NCI-H345 treated with DMSO at 0.1 percent for 48 hours (cell line): ENCODE results near the gene CACNA2D2.

Source experiments
- DNase-seq: peaks from one replicate; lab custom pipeline; 2025; ENCODE audit not compliant: unreplicated experiment; lab: John Stamatoyannopoulos, UW

CACNA2D2 gene

DNA sequence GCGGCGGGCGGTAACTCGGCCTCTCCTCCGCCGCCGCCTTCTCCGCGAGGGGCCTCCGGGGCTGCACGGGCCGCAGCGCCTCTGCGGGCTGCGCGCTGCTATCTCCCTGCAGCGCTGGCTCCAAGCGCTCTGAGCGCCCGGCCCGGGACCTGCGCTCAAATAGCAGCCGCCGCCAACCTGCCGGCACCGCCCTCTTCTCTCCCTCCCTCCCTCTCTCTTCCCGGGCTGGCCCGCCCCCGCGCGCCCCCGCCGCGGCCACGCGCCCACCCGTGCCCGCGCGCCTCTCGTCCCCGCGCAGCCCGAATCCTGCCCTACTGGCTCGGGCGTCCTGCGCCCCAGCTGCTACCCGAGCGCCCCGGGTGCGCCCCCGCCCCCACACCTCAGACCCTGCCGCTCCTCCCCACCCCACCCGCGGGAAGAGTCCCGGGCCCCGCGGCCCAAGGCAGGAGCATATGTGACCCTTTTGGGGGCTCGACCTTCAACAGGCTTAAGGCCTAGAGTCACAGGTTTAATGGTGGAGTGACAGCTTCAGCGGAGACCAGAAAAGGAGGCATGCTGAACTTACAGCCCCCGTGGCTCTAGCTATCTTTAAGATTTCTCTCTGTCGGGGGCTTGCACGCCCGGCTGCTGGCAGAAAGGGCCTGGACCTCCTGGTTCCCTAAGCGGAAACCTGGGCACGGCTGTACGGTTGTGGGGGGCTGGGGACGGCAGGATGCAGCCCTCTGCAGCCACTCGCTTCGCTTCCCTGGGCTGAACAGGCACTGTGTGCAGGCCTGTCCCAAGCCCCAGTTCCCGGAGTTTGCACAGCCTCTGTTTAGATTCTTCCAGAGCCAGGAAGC, at the start of gene CACNA2D2:
Gene CACNA2D2 (minus strand): TSS at position 131 of the 839 bp plus-strand sequence. CDS start 211 bp downstream, outside the sequence.
- no peak for DNase-seq

DNA sequence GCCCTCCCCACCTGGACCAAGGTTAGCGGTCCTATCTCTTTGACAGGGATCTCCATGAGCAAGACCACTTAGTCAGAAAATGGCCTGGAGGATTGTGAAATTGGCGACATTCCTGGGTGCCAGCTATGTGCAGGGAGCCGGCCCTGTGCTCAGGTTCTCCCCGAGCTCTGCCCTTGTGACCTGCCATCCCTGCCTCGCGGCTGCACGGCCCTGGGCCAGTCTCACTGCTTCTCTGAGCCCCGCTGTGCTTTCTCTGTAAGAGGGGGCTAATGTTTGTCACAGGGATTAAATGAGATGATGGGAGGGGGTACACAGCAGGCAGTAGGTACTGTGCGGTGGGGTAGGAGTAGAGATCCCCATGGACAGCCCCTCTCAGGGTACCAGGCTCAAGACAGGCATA, 49.2 kb upstream of the CACNA2D2 start:
- DNase-seq: no peak

DNA sequence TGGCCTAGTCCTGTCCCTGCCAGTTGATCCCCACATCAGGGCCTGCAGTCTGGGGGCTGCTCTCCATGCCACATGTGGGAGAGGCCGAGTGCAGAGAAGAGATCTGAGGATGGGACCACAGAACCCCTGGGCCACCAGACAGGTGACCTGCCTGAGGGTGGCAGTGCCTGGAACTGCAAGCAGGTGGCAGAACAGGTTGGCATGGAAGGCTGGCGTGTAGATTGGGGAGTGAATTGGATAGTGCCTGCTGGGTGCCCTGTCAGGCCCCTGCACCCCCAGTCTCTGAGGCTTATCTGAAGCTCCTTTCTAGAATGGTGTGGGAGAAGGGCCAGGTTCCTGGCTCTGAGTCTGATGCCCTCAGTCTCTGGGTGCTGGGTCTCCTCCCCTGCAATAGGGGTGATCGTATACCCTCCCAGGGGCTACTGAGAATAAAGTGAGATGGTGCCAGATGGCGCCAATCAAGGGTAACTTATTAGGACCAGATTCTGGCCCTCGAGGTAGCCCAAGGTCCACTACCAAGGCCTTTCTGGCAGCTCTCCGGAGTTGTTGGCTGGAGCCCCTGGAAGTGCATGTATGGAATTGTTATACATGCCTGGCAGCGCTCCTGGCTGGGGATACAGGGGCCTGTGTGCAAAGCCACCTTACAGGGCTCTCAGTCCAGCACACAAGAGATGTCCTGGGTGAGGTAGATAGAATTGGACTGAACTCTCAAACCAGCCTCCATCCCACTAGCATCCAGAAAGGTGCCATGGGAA, 48.4 kb upstream of the CACNA2D2 start:
- no peak for DNase-seq

DNA sequence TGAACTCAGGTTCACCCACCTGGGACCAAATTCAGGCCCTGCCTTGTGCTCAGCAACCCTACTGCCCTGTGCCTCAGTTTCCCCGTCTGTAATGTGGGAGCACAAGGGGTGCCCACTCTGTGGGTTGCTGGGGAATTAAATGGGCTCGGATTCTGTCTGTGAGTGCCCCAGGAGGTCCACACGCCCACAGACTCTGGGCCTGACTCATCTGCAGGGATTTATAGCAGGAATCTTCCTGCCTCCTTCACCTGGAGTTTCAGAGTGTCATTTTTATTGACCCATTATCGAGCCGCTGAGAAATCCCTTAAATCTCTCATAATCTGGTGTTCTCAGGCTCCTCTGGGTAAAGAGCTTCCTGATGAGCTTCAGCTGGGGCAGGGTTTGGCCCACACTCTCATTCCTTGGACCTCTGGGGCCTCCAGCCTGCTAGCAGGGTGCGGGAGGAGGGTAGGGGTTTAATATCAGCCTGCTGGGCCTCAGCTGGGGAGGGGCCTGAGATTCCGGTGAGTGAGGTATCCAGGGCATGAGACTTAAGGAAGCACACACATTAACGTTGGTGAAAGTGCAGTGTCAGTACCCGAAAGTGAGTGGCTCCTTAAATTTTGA, 47.7 kb upstream of the CACNA2D2 start:
- no peak for DNase-seq

DNA sequence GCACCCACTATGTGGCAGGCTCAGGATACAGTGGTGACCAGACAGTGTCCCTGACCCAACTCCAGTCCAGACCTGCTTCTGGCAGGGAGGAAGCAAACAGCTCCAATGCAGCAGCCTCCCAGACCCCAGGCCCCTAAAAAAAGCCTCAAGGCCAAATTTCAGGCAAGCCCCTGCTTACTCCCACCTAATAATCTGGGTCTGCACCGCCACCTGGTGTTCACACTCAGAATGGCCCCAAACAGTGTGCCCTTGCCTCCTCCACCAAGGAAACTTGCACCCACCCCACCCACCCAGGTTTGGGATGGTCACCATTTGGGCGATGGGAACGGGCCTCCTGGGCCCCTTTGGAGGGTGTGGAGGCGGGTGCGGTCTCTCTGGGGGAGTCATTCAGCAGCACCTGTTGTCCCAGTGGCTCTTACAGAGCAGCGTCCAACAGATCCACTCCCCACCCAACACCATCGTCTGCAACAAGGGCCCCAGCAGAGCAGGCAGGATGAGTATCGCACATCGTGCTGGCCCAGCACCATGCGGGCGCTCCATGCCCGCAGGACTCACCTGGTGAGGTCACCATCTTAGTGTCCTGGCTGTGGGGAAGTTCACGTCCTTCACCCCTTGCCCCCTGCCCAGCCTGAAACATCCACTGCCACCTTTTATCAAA, 46.8 kb upstream of the CACNA2D2 start:
- DNase-seq: peak; percentile 7

DNA sequence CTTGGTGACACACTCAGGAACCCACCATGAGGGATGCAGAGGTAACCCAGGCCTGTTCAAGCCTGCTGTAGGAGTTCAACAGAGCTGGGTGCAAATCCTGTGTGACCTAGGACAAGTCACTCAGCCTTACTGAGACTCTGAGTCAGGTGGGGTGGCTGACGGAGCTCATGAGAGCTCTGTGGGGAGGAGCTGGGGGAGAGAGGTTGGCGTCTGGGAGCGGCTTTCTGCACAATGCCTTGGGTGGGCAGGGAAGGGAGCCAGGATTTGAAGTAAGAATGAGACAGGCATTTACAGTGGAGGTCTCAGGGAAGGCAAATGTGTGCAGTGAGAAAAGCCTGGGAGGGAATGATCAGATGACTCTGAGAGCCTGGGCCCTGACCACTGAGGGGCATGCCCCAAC, 45.8 kb upstream of the CACNA2D2 start:
- no peak for DNase-seq

DNA sequence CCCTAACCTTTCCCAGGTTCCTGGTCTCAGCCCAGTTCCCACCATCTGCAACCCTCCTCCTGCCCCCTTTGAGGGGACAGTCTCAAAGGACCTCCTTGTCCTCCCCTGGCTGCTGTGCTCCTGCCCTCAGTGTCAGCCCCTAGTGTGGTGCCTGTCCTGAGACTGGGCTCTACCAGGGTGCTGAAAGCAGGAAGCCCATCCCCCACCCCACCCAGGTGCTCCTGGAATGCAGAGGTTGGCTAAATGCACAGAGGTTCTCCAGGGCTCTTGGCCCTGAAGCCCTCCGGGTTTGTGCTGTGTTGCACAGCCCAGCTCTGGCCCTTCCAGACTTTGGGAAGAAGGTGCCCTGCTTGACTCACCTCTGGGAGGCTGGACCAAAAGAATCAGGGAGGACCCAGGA, 42.3 kb upstream of the CACNA2D2 start:
- DNase-seq: no peak

DNA sequence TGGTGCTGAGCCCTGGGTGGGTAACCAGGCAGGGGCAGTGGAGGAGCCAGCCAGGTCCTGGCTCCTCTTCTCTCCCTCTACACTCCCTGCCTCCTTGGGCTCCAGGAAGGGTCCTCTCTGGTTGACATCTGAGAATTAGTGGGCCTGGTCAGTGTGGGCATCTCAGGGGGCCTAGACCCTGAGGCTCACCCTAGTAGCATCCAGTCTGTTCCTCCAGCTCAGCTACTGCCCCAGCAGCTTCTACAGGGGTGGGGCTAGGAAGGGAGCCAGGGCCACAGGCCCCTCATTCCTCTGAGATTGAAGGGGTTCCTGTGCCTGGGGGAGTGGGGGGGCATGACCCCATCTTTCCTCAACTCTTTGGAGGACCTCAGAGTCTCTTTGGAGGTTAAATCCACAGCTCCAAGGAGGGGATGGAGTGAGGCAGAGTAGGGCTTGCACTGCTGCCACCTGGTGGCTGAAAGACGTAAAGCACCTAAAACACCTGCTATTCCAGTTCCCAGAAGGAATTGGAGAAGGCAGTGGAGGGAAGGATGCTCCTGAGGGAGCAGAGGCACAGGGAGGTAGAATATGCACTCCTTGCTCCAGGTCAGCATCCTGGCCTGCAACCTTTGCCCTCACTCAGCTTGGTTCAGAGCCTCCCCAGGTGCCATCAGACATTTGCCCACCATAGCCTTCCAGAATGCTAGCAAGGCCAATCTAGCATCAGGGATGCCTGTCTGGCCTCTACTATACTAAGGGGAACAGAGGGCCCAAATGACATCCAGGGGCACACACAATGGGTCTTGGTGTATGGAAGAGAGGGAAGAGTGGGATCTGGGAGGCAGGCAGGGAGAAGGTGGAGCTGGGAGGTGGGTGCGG, 39.0 kb upstream of the CACNA2D2 start:
- peak; percentile 21 for DNase-seq

DNA sequence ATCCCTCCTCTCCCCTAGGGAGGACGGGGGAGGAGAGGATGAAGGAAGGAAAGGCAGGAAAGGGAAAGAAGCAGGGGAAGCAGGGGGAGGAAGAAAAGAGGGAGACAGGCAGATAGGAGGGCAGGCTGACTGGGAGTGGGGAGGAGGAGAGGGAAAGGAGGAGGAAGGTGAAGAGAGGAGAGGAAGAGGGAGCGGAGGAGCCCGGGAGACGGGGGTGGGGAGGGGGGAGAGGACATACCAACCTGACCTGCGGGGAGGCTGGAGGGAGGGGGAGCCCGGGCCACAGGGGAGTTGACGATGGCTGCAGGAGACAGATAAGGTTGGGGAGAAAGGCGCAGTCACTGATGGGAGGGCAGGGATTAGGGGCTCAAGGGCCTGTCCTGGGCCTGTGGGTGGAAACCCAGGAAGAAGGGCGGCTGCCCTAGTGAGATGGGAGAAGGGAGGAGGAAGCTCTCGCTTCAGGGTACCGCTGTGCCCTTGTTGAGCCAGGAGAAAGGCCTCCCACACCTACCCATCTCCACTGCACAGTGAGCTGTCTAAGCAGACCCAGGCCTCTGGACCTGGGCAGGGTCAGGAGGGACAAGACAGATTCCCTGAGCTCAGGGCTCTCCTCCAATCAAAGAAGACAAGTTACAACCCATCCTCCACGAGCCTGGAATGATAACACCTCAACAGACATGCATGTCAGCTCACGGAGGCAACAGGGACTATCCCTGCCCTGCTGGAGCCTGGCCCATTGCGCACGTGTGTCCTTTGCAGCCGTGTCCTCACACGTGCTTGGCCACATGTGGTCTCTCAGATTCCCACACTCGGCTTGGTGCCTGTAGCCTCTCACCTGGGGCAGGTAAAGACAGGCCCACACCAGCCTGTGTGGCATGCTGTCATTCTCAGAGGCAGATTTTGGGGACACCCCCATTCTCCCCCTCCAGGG, 36.2 kb upstream of the CACNA2D2 start:
- no peak for DNase-seq

DNA sequence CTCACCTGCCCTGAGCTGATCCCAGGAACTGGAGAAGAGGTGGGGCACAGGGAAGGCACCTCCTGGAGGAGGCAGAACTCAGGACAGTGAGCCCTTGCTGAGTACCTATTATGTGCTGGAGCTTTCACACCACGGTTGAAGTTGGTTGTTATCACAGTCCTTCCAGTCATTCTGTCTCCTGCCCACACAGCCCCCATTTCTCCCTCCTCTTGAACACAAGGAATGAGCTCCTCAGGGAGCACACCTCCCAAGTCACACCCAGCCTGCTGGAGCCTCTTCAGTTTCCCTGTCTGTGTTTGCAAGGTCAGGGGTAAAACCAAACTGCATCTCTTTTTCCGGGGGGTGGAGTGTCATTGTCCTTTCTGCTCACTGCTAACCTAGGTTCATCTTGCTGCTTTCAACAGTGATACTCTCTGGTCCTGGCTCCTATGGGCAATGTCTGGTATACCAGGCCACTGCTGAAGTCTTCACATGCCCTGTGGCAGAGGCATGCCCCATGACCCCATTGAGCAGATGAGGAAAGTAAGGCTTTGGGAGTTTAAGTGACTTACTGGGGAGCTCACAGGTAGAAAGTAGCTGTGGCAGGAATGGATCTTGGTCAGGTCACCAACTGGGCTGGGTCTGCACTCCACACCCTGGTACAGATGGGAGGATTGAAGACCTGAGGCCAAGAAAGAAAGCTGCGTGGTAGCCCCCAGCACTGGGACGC, 34.1 kb upstream of the CACNA2D2 start:
- no peak for DNase-seq

DNA sequence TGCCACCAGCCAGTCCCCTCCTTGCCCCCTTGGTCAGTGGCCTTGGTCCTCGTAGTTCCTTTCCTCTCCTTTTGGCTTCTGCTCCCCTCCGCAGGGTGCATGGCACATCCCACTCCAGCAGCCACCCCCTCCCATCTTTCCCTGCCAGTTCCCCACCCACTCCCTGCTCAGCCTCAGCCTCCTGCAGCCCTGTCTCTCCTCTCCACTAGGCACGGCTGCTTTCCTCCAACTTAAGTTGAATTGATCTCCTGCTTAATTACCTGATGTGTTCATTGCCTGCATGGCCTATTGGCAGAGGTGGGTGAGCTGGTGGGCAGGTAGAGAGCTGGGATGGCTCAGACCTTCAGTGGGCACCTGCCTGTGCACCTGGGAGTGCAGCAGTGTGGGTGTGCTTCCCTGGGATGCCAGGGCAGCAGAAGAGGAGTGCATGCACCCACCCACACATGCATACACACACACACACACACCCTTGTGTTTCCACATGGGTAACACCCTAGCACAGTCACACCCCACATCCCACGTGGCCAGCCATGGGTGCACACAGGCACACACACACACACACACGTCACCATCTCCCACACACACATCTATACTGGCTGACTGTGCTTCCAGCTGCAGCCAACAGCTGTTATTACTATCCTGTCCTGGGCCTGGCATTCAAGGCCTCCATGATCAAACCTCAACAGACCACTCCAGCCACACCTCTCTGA, 33.2 kb upstream of the CACNA2D2 start:
- no peak for DNase-seq

DNA sequence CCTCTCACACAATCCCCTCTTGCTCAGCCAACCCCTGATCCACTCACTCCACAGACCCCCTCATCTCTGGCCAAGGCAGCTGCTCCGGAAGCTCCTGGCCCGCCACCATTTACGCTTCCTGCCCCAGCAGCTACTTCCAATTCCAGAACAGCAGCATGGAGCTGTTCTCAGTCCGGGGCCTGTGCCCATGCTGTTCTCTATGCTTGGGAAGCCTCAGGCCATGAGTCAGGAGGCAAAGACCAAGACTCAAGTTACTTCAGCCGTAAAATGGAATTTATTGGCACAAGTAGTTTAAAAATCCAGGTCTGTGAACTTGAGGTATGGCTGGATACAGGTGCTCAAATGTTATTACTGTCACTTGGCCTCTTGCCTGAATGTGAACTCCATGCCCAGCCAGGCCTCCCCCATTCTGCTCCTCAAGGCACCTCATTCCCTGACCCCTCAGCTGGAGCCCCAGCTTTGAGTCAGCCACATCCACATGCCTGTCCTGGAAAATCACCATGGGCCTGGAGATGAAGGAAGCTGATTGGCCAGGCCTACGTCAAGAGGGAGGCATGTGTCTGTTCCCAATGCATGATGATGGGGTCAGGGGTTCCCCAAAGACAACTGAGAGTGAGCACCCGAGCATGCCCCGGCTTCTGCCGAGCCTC, 31.4 kb upstream of the CACNA2D2 start:
- DNase-seq: no peak

DNA sequence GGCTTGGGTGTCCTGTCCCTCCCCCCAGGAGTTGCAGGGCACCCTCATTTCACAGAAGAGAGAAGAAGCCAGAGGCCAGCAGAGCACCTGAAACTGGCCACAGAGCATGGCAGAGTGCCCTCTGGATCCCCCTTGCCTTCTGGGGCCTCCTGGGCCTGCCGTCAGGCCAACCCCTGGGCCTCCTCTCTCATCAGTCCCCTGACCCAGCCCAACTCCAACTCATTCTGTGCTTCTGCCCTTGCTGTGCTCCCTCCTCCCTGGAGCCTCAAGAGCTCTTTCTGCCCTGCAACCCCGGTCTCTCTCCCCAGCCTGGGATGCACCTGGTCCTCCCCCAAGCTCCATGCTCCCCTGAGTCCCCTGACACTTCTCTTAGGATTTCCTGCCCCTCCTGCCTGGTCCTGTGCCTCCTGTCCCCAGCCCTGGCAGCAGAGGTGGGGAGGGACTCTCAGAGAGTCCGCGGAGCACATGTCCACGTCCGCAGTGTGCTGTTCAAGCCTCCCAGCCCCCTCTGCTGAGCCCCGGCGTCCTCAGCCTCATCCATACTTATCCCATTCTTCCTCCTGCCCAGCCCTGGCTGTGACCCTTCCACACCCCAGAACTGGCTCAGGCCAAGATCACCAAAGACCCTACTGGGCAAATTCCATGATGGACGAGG, 30.5 kb upstream of the CACNA2D2 start:
- no peak for DNase-seq

DNA sequence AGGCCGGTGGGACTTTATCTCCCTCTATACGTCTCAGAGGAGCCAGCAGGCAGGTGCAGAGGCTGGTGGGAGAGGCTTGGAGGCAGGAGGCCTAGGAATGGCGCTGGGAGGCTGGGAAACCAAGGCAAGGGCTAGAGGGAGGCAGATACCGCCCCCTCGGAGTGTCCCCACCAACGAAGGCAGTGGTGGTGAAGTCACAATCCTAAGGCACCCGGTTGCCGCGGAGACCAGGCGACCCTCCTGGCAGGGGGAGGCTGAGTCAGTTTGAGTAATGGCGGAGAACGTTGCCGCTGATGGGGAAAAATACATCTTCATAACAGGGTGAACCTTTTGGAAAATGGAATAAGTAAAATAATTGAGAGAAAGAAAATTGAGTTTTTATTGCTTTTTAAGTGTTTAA, 29.9 kb upstream of the CACNA2D2 start:
- DNase-seq: no peak

DNA sequence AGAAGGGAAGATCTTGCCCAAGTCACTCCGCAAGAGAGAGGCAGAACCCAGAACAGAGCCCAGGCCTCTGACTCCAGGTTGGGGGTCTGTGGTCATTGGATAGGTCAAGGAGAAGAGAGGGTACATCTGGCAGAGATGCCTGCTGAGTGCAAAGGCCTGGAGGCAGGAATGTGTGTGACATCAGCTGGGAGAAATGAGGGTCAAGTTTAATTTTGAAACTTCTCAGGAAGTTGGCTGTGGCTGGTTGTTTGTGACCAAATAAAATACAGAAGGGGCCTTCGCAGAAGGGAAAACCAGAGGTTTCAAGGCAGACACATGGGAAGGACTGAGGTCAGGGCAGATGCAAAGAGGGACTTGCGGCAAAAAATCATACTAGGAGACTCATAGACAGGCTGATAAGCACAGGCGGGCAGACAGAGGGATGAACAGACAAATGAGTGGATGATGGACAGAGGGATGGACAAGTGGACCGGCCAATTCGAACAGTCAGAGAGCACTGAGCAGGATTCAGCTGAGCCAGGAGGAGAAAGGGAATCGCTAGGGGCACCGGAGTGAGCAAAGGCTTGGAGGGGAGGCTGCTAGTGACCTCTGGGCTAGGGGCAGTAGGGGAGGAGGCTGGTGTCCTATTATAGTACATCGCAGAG, 28.8 kb upstream of the CACNA2D2 start:
- DNase-seq: no peak

DNA sequence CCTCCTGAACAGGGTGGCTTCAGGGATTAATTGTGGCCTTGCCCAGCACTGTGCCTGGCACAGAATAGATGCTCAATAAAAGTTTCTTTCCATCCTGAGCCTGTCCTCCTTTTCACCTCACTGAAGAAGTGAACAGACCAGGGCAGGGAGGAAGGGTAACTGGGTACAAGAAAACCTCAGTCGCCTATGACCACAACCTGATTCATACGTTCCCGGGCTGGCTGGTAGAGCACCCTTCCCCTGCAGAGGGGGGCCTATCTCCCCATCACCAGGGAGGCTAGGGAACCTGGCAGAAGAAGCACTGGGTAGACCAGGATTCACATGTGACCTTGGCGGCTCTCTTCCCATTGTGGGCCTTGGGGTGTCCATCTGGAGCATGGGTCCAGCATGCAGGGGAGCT, 27.8 kb upstream of the CACNA2D2 start:
- no peak for DNase-seq
